Measurements from ENCODE around the gene TGFA. TPM values are rescaled to one million over a fixed set of nuclear protein-coding genes. Genes with fewer than 3 reads are reported as not detected.

TGFA gene
- total RNA-seq, 1 experiment from 2014 or later = 27.7 TPM

DNA sequence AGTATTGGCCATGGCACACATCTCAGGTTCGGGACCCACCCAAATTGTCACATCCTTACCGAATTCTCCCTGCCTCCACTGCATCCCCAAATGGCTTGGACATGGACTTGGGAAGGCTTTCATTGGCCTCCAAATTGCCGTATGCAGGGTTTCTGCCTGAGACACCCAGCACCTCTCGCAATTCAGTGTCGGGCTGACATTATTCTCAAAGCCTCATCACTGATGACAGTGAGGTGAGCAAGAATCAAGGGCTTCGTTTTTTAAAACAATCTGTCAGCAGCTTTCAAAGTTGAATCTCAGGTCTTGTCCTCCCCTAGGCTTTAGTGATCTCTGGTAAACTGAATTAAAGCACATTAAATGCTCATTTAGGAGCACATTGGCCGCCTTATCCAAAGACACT, 29.5 kb upstream of the TGFA start:
- POLR2A ChIA-PET (ENCODE audit: unreplicated experiment) = no interaction called here
- intact Hi-C loops (cut with micrococcal nuclease; ENCODE audit: unreplicated experiment) = no loop called here
- H3K4me3 ChIP-seq = no peak overlapping the region
- H3K36me3 ChIP-seq (ENCODE audit: low read depth) = no peaks in the 10 kb centered on the region
- DNase-seq = no peak
- H3F3A ChIP-seq (ENCODE audit: insufficient read depth, low read depth) = no peaks in the 10 kb centered on the region
- TF ChIP-seq, protein P1, sequence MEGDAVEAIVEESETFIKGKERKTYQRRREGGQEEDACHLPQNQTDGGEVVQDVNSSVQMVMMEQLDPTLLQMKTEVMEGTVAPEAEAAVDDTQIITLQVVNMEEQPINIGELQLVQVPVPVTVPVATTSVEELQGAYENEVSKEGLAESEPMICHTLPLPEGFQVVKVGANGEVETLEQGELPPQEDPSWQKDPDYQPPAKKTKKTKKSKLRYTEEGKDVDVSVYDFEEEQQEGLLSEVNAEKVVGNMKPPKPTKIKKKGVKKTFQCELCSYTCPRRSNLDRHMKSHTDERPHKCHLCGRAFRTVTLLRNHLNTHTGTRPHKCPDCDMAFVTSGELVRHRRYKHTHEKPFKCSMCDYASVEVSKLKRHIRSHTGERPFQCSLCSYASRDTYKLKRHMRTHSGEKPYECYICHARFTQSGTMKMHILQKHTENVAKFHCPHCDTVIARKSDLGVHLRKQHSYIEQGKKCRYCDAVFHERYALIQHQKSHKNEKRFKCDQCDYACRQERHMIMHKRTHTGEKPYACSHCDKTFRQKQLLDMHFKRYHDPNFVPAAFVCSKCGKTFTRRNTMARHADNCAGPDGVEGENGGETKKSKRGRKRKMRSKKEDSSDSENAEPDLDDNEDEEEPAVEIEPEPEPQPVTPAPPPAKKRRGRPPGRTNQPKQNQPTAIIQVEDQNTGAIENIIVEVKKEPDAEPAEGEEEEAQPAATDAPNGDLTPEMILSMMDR (conservative IDR thresholded peaks at IDR 0.05) = no peak
- TF ChIP-seq EZH2 (IDR thresholded peaks at IDR 0.05; ENCODE audit: low read depth) = no peak
- H2AFZ ChIP-seq = no peak overlapping the region
- no peaks in the 10 kb centered on the region for H3K9me3 ChIP-seq (ENCODE audit: insufficient read depth, low read depth)
- no peaks in the 10 kb centered on the region for H3K9me2 ChIP-seq (ENCODE audit: insufficient read depth)
- no peak overlapping the region for H3K27ac ChIP-seq
- no peaks in the 10 kb centered on the region for H4K20me1 ChIP-seq (ENCODE audit: insufficient read depth)
- no peaks in the 10 kb centered on the region for H3K79me2 ChIP-seq (ENCODE audit: low read depth)
- no TSS peak for BruUV-seq (replicated peaks)
- no peaks in the 10 kb centered on the region for H3K27me3 ChIP-seq (ENCODE audit: insufficient read depth, low read depth)
- H3K4me1 ChIP-seq (replicated peaks; ENCODE audit: insufficient read depth) = no peaks in the 10 kb centered on the region
- no peak overlapping the region for H3K4me2 ChIP-seq
- CTCF ChIA-PET = no interaction called here

DNA sequence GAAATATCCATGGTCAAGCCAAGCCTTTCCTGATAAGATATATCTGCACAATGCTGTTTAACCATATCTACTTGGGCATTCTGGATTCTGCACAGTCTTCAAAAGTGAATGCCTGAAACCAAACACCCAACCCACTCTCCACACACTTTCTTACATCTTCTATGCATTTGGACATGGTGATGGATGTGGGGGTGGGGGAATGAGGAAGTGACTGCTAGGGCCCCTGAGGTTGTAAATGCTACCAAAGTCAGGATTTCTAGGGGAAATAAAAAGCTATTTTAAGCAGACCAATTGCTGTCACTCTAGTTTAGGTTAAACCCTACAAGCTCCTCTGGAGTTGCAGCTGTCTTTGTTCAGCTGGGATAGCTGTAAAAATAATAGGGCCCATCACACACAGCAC, 26.7 kb upstream of the TGFA start:
- CTCF ChIA-PET = no interaction called here
- Histone ChIP-seq H3K27ac (no peak overlapping the region), H3K4me3 (no peak overlapping the region), H4K20me1 (ENCODE audit: insufficient read depth) (no peaks in the 10 kb centered on the region), H3K27me3 (ENCODE audit: insufficient read depth, low read depth) (no peaks in the 10 kb centered on the region), H3F3A (ENCODE audit: insufficient read depth, low read depth) (no peaks in the 10 kb centered on the region), H2AFZ (no peak overlapping the region), H3K4me1 (replicated peaks; ENCODE audit: insufficient read depth) (no peaks in the 10 kb centered on the region), H3K36me3 (ENCODE audit: low read depth) (no peaks in the 10 kb centered on the region), H3K9me2 (ENCODE audit: insufficient read depth) (no peaks in the 10 kb centered on the region), H3K9me3 (ENCODE audit: insufficient read depth, low read depth) (no peaks in the 10 kb centered on the region), H3K79me2 (ENCODE audit: low read depth) (no peaks in the 10 kb centered on the region), H3K4me2 (no peak overlapping the region)
- POLR2A ChIA-PET (ENCODE audit: unreplicated experiment) = no interaction called here
- intact Hi-C loops (cut with micrococcal nuclease; ENCODE audit: unreplicated experiment) = no loop called here
- BruUV-seq (replicated peaks) = no TSS peak
- no peak for TF ChIP-seq EZH2 (IDR thresholded peaks at IDR 0.05; ENCODE audit: low read depth)
- TF ChIP-seq, protein P1 (conservative IDR thresholded peaks at IDR 0.05) = no peak
- no peak for DNase-seq

DNA sequence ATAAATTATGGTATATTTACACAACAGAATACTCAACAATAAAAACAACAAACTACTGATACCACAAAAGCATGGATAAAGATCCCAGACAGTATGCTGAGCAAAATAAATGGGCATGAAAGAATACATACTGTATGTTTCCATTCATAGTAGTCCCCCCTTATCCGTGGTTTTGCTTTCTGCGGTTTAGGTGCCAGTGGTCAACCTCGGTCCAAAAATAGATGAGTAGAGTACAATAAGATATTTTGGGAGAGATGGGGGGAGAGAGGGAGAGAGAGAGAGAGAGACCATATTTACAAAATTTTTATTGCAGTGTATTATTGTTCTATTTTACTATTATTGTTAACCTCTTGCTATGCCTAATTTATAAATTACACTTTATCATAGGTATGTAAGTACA, 21.0 kb upstream of the TGFA start:
- Histone ChIP-seq H3F3A (ENCODE audit: insufficient read depth, low read depth) (no peaks in the 10 kb centered on the region), H3K27me3 (ENCODE audit: insufficient read depth, low read depth) (no peaks in the 10 kb centered on the region), H4K20me1 (ENCODE audit: insufficient read depth) (no peaks in the 10 kb centered on the region), H3K9me3 (ENCODE audit: insufficient read depth, low read depth) (no peaks in the 10 kb centered on the region), H3K4me1 (replicated peaks; ENCODE audit: insufficient read depth) (0 out of 2 replicates have a peak, but pooled peaks cover 4% of the 10 kb centered on the region), H3K27ac (no peak overlapping the region), H3K9me2 (ENCODE audit: insufficient read depth) (no peaks in the 10 kb centered on the region), H3K79me2 (ENCODE audit: low read depth) (no peaks in the 10 kb centered on the region), H3K4me3 (no peak overlapping the region), H3K36me3 (ENCODE audit: low read depth) (no peaks in the 10 kb centered on the region), H2AFZ (no peak overlapping the region), H3K4me2 (no peak overlapping the region)
- CTCF ChIA-PET = no interaction called here
- intact Hi-C loops (cut with micrococcal nuclease; ENCODE audit: unreplicated experiment) = no loop called here
- no TSS peak for BruUV-seq (replicated peaks)
- TF ChIP-seq EZH2 (IDR thresholded peaks at IDR 0.05; ENCODE audit: low read depth) = no peak
- TF ChIP-seq, protein P1 (conservative IDR thresholded peaks at IDR 0.05) = no peak
- POLR2A ChIA-PET (ENCODE audit: unreplicated experiment) = no interaction called here
- no peak for DNase-seq
